ENCODE results near the gene OR13G1.

- TF ChIP-seq CTCF (IDR thresholded peaks at IDR 0.05; ENCODE audit: borderline replicate concordance, extremely low read depth, low read length, poor library complexity, severe bottlenecking) (no peak), EZH2 (IDR thresholded peaks at IDR 0.05; ENCODE audit: borderline replicate concordance, low read depth, low read length, severe bottlenecking) (no peak)
These were observed 632 bp upstream of the OR13G1 start for GRCh38 chr1:247680171-247680570.

All from DND-41 (cell line).